ENCODE results near the gene RGL1.

The RGL1 gene

GRCh38 chr1:183840140-183840539 lies 35.2 kb downstream of the RGL1 start:
- H2AFZ ChIP-seq (ENCODE audit: low read length, unreplicated experiment), result no peak overlapping the region
- peaks cover 8% of the 10 kb centered on the region; the same call in 1 of the 2 replicates for H3K36me3 ChIP-seq (ENCODE audit: insufficient read depth, low read length)
- peaks cover 8% of the 10 kb centered on the region for H3K79me2 ChIP-seq (ENCODE audit: control insufficient read depth, insufficient read depth, low read length, unreplicated experiment)
- no peak overlapping the region for H3K4me3 ChIP-seq (ENCODE audit: low read depth, low read length)
- H3K27ac ChIP-seq (ENCODE audit: low read depth, low read length), result peak overlapping the region; percentile 43; the same call in 1 of the 2 replicates
- H3K27me3 ChIP-seq (ENCODE audit: insufficient read depth, low read length), result no peaks in the 10 kb centered on the region
- peaks cover 46% of the 10 kb centered on the region for H3K4me1 ChIP-seq (ENCODE audit: control insufficient read depth, insufficient read depth, low read length, unreplicated experiment)

- H3K79me2 ChIP-seq (ENCODE audit: control insufficient read depth, insufficient read depth, low read length, unreplicated experiment), result peaks cover 8% of the 10 kb centered on the region
- H3K4me1 ChIP-seq (ENCODE audit: control insufficient read depth, insufficient read depth, low read length, unreplicated experiment), result peaks cover 52% of the 10 kb centered on the region
- H2AFZ ChIP-seq (ENCODE audit: low read length, unreplicated experiment), result no peak overlapping the region
- peaks cover 8% of the 10 kb centered on the region; the same call in 1 of the 2 replicates for H3K36me3 ChIP-seq (ENCODE audit: insufficient read depth, low read length)
- H3K27me3 ChIP-seq (ENCODE audit: insufficient read depth, low read length), result no peaks in the 10 kb centered on the region
- peak overlapping the region; percentile 58 for H3K4me3 ChIP-seq (ENCODE audit: low read depth, low read length)
- H3K27ac ChIP-seq (ENCODE audit: low read depth, low read length), result peak overlapping the region; percentile 92
These were observed 36.6 kb downstream of the RGL1 start for GRCh38 chr1:183841550-183841949.

GRCh38 chr1:183841950-183842794 lies 37.3 kb downstream of the RGL1 start:
- H2AFZ ChIP-seq (ENCODE audit: low read length, unreplicated experiment), result no peak overlapping the region
- H3K27me3 ChIP-seq (ENCODE audit: insufficient read depth, low read length), result no peaks in the 10 kb centered on the region
- peak overlapping the region; percentile 58 for H3K4me3 ChIP-seq (ENCODE audit: low read depth, low read length)
- H3K27ac ChIP-seq (ENCODE audit: low read depth, low read length), result peak overlapping the region; percentile 92
- peaks cover 8% of the 10 kb centered on the region; the same call in 1 of the 2 replicates for H3K36me3 ChIP-seq (ENCODE audit: insufficient read depth, low read length)
- H3K4me1 ChIP-seq (ENCODE audit: control insufficient read depth, insufficient read depth, low read length, unreplicated experiment), result peaks cover 52% of the 10 kb centered on the region
- H3K79me2 ChIP-seq (ENCODE audit: control insufficient read depth, insufficient read depth, low read length, unreplicated experiment), result peaks cover 8% of the 10 kb centered on the region

GRCh38 chr1:183842795-183843144 lies 37.9 kb downstream of the RGL1 start:
- H3K27ac ChIP-seq (ENCODE audit: low read depth, low read length), result peak overlapping the region; percentile 92
- no peaks in the 10 kb centered on the region for H3K27me3 ChIP-seq (ENCODE audit: insufficient read depth, low read length)
- no peak overlapping the region for H2AFZ ChIP-seq (ENCODE audit: low read length, unreplicated experiment)
- peak overlapping the region; percentile 58 for H3K4me3 ChIP-seq (ENCODE audit: low read depth, low read length)
- peaks cover 52% of the 10 kb centered on the region for H3K4me1 ChIP-seq (ENCODE audit: control insufficient read depth, insufficient read depth, low read length, unreplicated experiment)
- H3K36me3 ChIP-seq (ENCODE audit: insufficient read depth, low read length), result peaks cover 11% of the 10 kb centered on the region; the same call in 1 of the 2 replicates
- peaks cover 8% of the 10 kb centered on the region for H3K79me2 ChIP-seq (ENCODE audit: control insufficient read depth, insufficient read depth, low read length, unreplicated experiment)

GRCh38 chr1:183844806-183845205 lies 39.9 kb downstream of the RGL1 start:
- peaks cover 8% of the 10 kb centered on the region for H3K79me2 ChIP-seq (ENCODE audit: control insufficient read depth, insufficient read depth, low read length, unreplicated experiment)
- H2AFZ ChIP-seq (ENCODE audit: low read length, unreplicated experiment), result no peak overlapping the region
- H3K4me3 ChIP-seq (ENCODE audit: low read depth, low read length), result peak overlapping the region; percentile 12; the same call in 1 of the 2 replicates
- H3K27me3 ChIP-seq (ENCODE audit: insufficient read depth, low read length), result no peaks in the 10 kb centered on the region
- H3K4me1 ChIP-seq (ENCODE audit: control insufficient read depth, insufficient read depth, low read length, unreplicated experiment), result peaks cover 49% of the 10 kb centered on the region
- peak overlapping the region; percentile 52 for H3K27ac ChIP-seq (ENCODE audit: low read depth, low read length)
- H3K36me3 ChIP-seq (ENCODE audit: insufficient read depth, low read length), result peaks cover 3% of the 10 kb centered on the region; the same call in 1 of the 2 replicates

- H3K4me3 ChIP-seq (ENCODE audit: low read depth, low read length), result peak overlapping the region; percentile 54
- peaks cover 3% of the 10 kb centered on the region; the same call in 1 of the 2 replicates for H3K36me3 ChIP-seq (ENCODE audit: insufficient read depth, low read length)
- peak overlapping the region; percentile 52 for H3K27ac ChIP-seq (ENCODE audit: low read depth, low read length)
- peaks cover 8% of the 10 kb centered on the region for H3K79me2 ChIP-seq (ENCODE audit: control insufficient read depth, insufficient read depth, low read length, unreplicated experiment)
- H3K4me1 ChIP-seq (ENCODE audit: control insufficient read depth, insufficient read depth, low read length, unreplicated experiment), result peaks cover 46% of the 10 kb centered on the region
- H3K27me3 ChIP-seq (ENCODE audit: insufficient read depth, low read length), result no peaks in the 10 kb centered on the region
- no peak overlapping the region for H2AFZ ChIP-seq (ENCODE audit: low read length, unreplicated experiment)
These were observed 40.8 kb downstream of the RGL1 start for GRCh38 chr1:183845681-183846080.

- H3K27ac ChIP-seq (ENCODE audit: low read depth, low read length), result no peak overlapping the region
- H2AFZ ChIP-seq (ENCODE audit: low read length, unreplicated experiment), result no peak overlapping the region
- H3K79me2 ChIP-seq (ENCODE audit: control insufficient read depth, insufficient read depth, low read length, unreplicated experiment), result peaks cover 4% of the 10 kb centered on the region
- no peaks in the 10 kb centered on the region for H3K27me3 ChIP-seq (ENCODE audit: insufficient read depth, low read length)
- H3K4me3 ChIP-seq (ENCODE audit: low read depth, low read length), result no peak overlapping the region
- peaks cover 3% of the 10 kb centered on the region; the same call in 1 of the 2 replicates for H3K36me3 ChIP-seq (ENCODE audit: insufficient read depth, low read length)
- H3K4me1 ChIP-seq (ENCODE audit: control insufficient read depth, insufficient read depth, low read length, unreplicated experiment), result peaks cover 37% of the 10 kb centered on the region
These were observed 42.7 kb downstream of the RGL1 start for GRCh38 chr1:183847641-183848040.

- no peaks in the 10 kb centered on the region for H3K79me2 ChIP-seq (ENCODE audit: control insufficient read depth, insufficient read depth, low read length, unreplicated experiment)
- H3K27ac ChIP-seq (ENCODE audit: low read depth, low read length), result peak overlapping the region; percentile 37; the same call in 1 of the 2 replicates
- H2AFZ ChIP-seq (ENCODE audit: low read length, unreplicated experiment), result no peak overlapping the region
- no peak overlapping the region for H3K4me3 ChIP-seq (ENCODE audit: low read depth, low read length)
- H3K27me3 ChIP-seq (ENCODE audit: insufficient read depth, low read length), result no peaks in the 10 kb centered on the region
- peaks cover 6% of the 10 kb centered on the region; the same call in 1 of the 2 replicates for H3K36me3 ChIP-seq (ENCODE audit: insufficient read depth, low read length)
- peaks cover 12% of the 10 kb centered on the region for H3K4me1 ChIP-seq (ENCODE audit: control insufficient read depth, insufficient read depth, low read length, unreplicated experiment)
These were observed 45.9 kb downstream of the RGL1 start for GRCh38 chr1:183850852-183851251.

- Histone ChIP-seq H3K36me3 (ENCODE audit: insufficient read depth, low read length) (peaks cover 4% of the 10 kb centered on the region; the same call in 1 of the 2 replicates), H3K27ac (ENCODE audit: low read depth, low read length) (no peak overlapping the region), H3K4me1 (ENCODE audit: control insufficient read depth, insufficient read depth, low read length, unreplicated experiment) (peaks cover 16% of the 10 kb centered on the region), H3K79me2 (ENCODE audit: control insufficient read depth, insufficient read depth, low read length, unreplicated experiment) (no peaks in the 10 kb centered on the region), H3K4me3 (ENCODE audit: low read depth, low read length) (no peak overlapping the region), H3K27me3 (ENCODE audit: insufficient read depth, low read length) (no peaks in the 10 kb centered on the region), H2AFZ (ENCODE audit: low read length, unreplicated experiment) (no peak overlapping the region)
These were observed 54.2 kb downstream of the RGL1 start for GRCh38 chr1:183859119-183859518.

GRCh38 chr1:183859831-183860230 lies 54.9 kb downstream of the RGL1 start:
- no peak overlapping the region for H3K27ac ChIP-seq (ENCODE audit: low read depth, low read length)
- peaks cover 4% of the 10 kb centered on the region; the same call in 1 of the 2 replicates for H3K36me3 ChIP-seq (ENCODE audit: insufficient read depth, low read length)
- H2AFZ ChIP-seq (ENCODE audit: low read length, unreplicated experiment), result no peak overlapping the region
- H3K4me3 ChIP-seq (ENCODE audit: low read depth, low read length), result 0 out of 2 replicates have a peak overlapping the region, but pooled peaks have one; percentile 11
- no peaks in the 10 kb centered on the region for H3K27me3 ChIP-seq (ENCODE audit: insufficient read depth, low read length)
- H3K4me1 ChIP-seq (ENCODE audit: control insufficient read depth, insufficient read depth, low read length, unreplicated experiment), result peaks cover 16% of the 10 kb centered on the region
- H3K79me2 ChIP-seq (ENCODE audit: control insufficient read depth, insufficient read depth, low read length, unreplicated experiment), result no peaks in the 10 kb centered on the region

- H3K36me3 ChIP-seq (ENCODE audit: insufficient read depth, low read length), result no peaks in the 10 kb centered on the region
- no peaks in the 10 kb centered on the region for H3K27me3 ChIP-seq (ENCODE audit: insufficient read depth, low read length)
- H3K79me2 ChIP-seq (ENCODE audit: control insufficient read depth, insufficient read depth, low read length, unreplicated experiment), result no peaks in the 10 kb centered on the region
- H3K27ac ChIP-seq (ENCODE audit: low read depth, low read length), result no peak overlapping the region
- H3K4me3 ChIP-seq (ENCODE audit: low read depth, low read length), result no peak overlapping the region
- peaks cover 16% of the 10 kb centered on the region for H3K4me1 ChIP-seq (ENCODE audit: control insufficient read depth, insufficient read depth, low read length, unreplicated experiment)
- no peak overlapping the region for H2AFZ ChIP-seq (ENCODE audit: low read length, unreplicated experiment)
These were observed 58.0 kb downstream of the RGL1 start for GRCh38 chr1:183862967-183863366.

Data from ACC112 (cell line).